Fibroblast of skin of left biceps (primary cell): ENCODE results near the gene ANXA11.
"Not testable (repeated sequence)": the region's sequence is repeated elsewhere in the genome, so short reads cannot be mapped to it uniquely, and the experiment has no call there.

ENCODE experiments used
- DNase-seq, 2 experiments: peaks; one replicate each; pipeline ENCODE4 v3.0.0-alpha.2; 2013; ENCODE audit warnings: low read depth in 2 of 2

ANXA11 gene

GRCh38 chr10:80146918-80147317, 58.4 kb downstream of the ANXA11 start:
- DNase-seq: no peak

DNA sequence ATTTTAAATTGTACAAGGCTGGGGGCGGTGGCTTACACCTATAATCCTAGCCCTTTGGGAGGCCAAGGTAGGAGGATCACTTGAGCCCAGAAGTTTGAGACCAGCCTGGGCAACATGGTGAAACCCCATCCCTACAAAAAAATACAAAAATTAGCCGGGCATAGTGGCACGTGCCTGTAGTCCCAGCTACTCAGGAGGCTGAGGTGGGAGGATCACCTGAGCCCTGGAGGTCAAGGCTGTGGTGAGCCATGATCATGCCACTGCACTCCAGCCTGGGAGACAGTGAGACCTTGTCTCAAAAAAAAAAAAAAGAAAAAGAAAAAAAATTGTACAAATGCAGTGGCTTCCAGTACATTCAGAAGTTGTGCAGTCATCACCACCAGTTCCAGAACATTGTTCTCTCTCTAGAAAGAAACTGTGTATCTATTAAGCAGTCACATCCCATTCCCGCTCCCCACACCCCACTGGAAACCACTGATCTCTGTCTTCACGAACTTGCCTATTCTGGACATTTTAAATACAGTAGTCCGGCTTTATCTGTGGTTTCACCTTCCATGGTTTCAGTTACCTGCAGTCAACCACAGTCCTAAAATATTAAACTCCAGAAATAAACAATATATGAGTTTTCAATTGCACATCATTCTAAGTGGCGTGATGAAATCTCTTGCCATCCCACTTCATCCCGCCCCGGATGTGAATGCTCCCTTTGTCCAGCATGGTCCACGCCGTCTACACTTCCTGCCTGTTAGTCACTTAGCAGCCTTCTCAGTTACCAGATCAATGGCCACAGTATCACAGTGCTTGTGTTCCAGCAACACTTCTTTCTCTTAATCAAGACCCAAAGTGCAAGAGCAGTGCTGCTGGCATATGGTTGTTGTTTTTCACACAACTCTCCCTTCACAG, 59.7 kb downstream of the ANXA11 start:
- DNase-seq: not testable (repeated sequence)

GRCh38 chr10:80144696-80145131, 60.6 kb downstream of the ANXA11 start:
- no peak for DNase-seq

DNA sequence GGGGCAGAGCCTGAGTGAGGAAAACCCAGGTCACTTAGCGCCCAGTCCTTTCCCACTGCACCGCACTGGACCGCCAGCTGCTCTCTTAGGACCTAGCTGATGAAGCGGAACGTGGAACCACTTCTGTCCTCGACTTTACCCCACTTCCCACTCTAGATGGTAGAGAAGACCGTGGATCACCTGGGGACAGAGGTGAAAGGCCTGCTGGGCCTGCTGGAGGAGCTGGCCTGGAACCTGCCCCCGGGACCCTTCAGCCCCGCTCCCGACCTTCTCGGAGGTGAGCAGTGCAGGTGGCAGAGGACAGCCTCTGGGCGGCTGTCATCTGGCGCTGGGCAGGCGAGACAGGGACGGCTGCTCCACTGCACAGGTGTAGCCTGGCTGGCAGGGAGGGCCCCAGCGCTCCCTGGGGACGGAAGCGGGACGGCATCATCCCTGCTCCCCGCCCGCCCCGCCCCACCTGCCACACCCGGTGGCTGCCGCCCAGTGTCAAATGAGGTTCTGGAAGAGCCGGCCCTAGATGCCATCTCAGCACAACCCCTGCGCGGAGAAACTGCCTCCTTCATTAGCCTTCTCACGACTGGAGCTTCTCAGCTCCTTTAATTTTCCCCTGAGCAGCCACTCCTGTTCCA, 61.2 kb downstream of the ANXA11 start:
- DNase-seq: no peak

GRCh38 chr10:80141696-80142460, 63.5 kb downstream of the ANXA11 start:
- no peak for DNase-seq

GRCh38 chr10:80140251-80140650, 65.1 kb downstream of the ANXA11 start:
- no peak for DNase-seq

GRCh38 chr10:80139265-80139664, 66.1 kb downstream of the ANXA11 start:
- no peak for DNase-seq

- no peak for DNase-seq
Observed at GRCh38 chr10:80137920-80138319, 67.4 kb downstream of the ANXA11 start.

- DNase-seq: peak; percentile 30 to 44
Observed at GRCh38 chr10:80137031-80137862, 68.1 kb downstream of the ANXA11 start.

- peak; percentile 76 for DNase-seq
Observed at GRCh38 chr10:80136134-80136571, 69.2 kb downstream of the ANXA11 start.

DNA sequence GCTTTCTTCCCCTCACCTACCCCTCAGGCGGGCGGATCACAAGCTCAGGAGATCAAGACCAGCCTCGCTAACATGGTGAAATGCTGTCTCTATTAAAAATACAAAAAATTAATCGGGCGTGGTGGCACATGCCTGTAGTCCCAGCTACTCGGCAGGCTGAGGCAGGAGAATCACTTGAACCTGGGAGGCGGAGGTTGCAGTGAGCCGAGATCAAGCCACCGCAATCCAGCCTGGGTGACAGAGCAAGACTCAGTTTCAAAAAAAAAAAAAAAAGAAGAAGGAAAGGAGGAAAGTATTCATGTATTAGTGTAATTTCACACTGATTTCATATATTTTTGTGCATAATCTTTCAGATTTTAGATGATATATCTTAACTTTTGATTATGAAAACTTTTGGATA, 71.7 kb downstream of the ANXA11 start:
- DNase-seq: not testable (repeated sequence)

GRCh38 chr10:80133206-80133605, 72.1 kb downstream of the ANXA11 start:
- no peak for DNase-seq

- no peak for DNase-seq
Observed at GRCh38 chr10:80132299-80133139, 72.8 kb downstream of the ANXA11 start, which contains the start of gene PLAC9. TSS of gene PLAC9 (plus strand) at chr10:80132730. CDS start at chr10:80132763, 33 bp downstream.

DNA sequence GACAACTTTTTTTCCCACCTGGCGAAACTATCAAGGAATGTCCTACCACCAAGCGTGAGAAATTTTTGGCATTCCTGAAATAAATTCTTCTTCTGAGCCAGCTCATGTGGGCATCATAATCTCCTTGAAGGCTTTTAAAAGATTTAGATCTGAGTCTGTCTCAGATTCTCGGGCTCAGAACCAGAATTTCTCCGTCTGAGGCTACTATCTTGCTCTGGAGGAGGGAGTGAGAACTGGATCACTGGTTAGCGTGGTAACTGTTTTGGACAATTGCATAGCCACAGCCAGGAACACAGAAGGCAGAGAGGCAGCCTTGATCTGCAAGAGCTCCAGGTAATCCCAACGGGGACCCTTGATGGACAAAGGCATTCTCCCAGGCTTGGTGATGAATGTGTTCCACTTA, 73.8 kb downstream of the ANXA11 start:
- no peak for DNase-seq

DNA sequence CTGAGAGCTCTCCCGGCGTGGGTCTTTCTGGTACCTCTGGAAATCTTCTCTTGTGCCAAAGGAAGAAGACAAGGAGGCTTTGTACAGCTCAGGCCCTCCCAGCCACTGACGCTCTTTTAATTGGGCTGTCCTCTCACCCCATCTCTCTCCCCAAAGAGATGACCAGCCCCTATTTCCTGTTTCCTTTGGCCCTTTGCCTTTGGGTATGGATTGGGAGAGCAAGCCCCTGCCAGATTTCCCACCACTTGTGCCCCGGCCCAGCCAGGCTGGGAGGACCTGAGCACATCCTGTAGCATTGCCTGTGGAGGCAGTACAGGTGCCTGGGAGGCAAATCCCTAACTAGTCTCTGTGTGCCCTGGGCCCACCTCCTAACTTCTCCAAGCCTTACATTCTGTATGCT, 78.5 kb downstream of the ANXA11 start:
- no peak for DNase-seq

GRCh38 chr10:80122746-80123145, 82.6 kb downstream of the ANXA11 start:
- DNase-seq: no peak

- no peak for DNase-seq
Observed at GRCh38 chr10:80122110-80122710, 83.1 kb downstream of the ANXA11 start.

- DNase-seq: no peak
Observed at GRCh38 chr10:80118669-80119068, 86.7 kb downstream of the ANXA11 start.

DNA sequence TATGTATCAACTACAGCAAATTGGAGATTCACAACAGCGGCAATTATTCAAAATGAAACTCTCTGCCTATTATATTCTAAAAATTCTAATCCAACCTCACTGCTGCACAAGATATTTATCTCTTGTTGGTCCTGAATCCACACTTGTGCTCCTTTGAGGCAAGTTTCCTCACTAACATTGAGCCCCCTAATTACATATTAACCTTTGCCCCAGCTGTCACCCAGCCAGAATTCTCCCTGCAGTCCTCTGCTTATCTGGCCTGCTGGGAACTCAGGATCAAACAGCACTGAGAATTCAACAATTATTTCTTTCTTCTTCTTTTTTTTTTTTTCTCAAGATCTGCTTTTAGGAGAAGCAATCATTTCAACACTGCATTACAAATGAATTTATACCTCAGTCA, 94.4 kb downstream of the ANXA11 start:
- DNase-seq: no peak
